Transverse colon (tissue), 3 donors: Measurements from ENCODE around the gene POLD1.

Source experiments
- EP300 ChIP-seq: sonication (generic); formaldehyde crosslinking; IDR thresholded peaks from one replicate; pipeline ENCODE4 v1.6.1; 2017; ENCODE audit warnings: antibody characterized with exemption, low read depth
- POLR2A ChIP-seq: fragments of 450-650 bp; IDR thresholded peaks from one replicate; pipeline ENCODE4 v1.6.1; 2016; ENCODE audit warnings: antibody characterized with exemption, mild to moderate bottlenecking, moderate library complexity
- TF ChIP-seq, protein P1 (sequence below), 5 experiments: fragments of 200-600 bp in 3 of 5; fragments of 450-650 bp in 2 of 5; sonication (generic) in 3 of 5; IDR thresholded peaks; 1 replicate in 2 of 5; 2 replicates in 3 of 5; pipeline ENCODE4 v1.5.1; 2016 to 2017; ENCODE audit warnings: antibody characterized with exemption in 5 of 5, inconsistent platforms in 3 of 5, mild to moderate bottlenecking in 2 of 5, moderate library complexity in 1 of 5

DNA sequence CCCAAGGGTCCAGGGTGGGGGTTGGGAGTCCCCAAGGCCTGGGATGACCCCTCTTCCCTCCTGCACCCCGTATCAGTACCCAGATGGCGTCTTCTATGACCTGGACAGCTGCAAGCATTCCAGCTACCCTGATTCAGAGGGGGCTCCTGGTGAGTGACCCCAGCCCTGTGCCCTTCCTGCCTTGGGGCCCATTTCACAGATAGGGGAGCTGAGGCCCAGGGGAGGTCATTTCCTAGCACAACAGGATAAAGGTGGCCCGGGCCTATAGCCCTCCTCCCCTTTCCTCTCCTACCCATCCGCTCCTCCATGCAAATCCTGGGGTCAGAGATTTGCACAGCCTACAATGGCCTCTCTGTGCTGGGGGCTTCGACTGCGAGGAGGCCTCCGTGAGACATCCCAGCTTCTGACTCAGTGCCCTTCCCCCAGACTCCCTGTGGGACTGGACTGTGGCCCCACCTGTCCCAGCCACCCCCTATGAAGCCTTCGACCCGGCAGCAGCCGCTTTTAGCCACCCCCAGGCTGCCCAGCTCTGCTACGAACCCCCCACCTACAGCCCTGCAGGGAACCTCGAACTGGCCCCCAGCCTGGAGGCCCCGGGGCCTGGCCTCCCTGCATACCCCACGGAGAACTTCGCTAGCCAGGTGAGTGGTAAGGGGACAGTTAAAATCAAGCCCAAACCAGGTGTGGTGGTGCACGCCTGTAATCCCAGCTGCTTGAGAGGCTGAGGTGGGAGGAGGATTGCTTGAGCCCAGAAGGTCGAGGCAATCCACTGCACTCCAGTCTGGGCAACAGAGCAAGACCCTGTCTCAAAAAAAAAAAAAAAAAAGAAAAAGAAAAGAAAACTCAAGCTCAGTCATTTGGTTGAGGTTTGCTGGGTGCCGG, 38.5 kb downstream of the POLD1 start:
- TF ChIP-seq EP300 (no peak), POLR2A (no peak)
- TF ChIP-seq, protein P1, sequence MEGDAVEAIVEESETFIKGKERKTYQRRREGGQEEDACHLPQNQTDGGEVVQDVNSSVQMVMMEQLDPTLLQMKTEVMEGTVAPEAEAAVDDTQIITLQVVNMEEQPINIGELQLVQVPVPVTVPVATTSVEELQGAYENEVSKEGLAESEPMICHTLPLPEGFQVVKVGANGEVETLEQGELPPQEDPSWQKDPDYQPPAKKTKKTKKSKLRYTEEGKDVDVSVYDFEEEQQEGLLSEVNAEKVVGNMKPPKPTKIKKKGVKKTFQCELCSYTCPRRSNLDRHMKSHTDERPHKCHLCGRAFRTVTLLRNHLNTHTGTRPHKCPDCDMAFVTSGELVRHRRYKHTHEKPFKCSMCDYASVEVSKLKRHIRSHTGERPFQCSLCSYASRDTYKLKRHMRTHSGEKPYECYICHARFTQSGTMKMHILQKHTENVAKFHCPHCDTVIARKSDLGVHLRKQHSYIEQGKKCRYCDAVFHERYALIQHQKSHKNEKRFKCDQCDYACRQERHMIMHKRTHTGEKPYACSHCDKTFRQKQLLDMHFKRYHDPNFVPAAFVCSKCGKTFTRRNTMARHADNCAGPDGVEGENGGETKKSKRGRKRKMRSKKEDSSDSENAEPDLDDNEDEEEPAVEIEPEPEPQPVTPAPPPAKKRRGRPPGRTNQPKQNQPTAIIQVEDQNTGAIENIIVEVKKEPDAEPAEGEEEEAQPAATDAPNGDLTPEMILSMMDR (IDR thresholded peaks at IDR 0.05) = no peak
